Gastroesophageal sphincter (tissue), 3 donors: ENCODE data around the gene STK40.

Source experiments
- CTCF ChIP-seq, 4 experiments: fragments of 200-600 bp in 2 of 4; fragments of 450-650 bp in 2 of 4; sonication (generic) in 1 of 4; IDR thresholded peaks; one replicate each; pipeline ENCODE4 v1.5.1; 2017 to 2019; ENCODE audit warnings: antibody characterized with exemption in 4 of 4, mild to moderate bottlenecking in 2 of 4, moderate library complexity in 2 of 4
- EP300 ChIP-seq: sonication (generic); formaldehyde crosslinking; IDR thresholded peaks from one replicate; pipeline ENCODE4 v1.6.1; 2017; ENCODE audit warnings: antibody characterized with exemption, mild to moderate bottlenecking

- TF ChIP-seq CTCF (IDR thresholded peaks at IDR 0.05) (no peak), EP300 (no peak)
These were observed 29.9 kb downstream of the STK40 start for GRCh38 chr1:36355811-36356210.
